K562 (cell line): ENCODE measurements around the gene MYO1A. TPM values are rescaled to one million over a fixed set of nuclear protein-coding genes. Genes with fewer than 3 reads are reported as not detected.

Source experiments
- ATAC-seq: fragments of 200-7000 bp; cut with Tn5 transposase; 3 replicates; pipeline ENCODE4 v1.9.1; 2020; ENCODE audit warnings: moderate library complexity
- BruUV-seq: library from RNA; stranded (reverse); fragments of 400-500 nt; replicated peaks from 2 replicates; lab custom pipeline; 2021; lab: Mats Ljungman, UMichigan
- CTCF ChIA-PET: fragments of 300-600 bp; formaldehyde crosslinking; extraction: SDS; loops from one replicate; lab custom pipeline; 2021; ENCODE audit warnings: low intra/inter-chr PET ratio; lab: Yijun Ruan, JAX
- POLR2A ChIA-PET: fragments of 300-600, 350-650 bp; sonication (Branson Sonifier 250); formaldehyde crosslinking; extraction: SDS; loops from one replicate; lab custom pipeline; 2021; ENCODE audit warnings: antibody characterized with exemption, inconsistent platforms; lab: Yijun Ruan, JAX
- DNase-seq, 4 experiments: peaks; one replicate each; pipeline versions ENCODE4 v3.0.0 to v3.0.0-alpha.2; 2011 to 2018; ENCODE audit warnings: low spot score in 3 of 4, mixed read lengths in 3 of 4; ENCODE audit errors: extremely low read depth in 1 of 4
- FAIRE-seq: peaks from 2 replicates; lab custom pipeline; 2011; peaks lifted over from hg19 to GRCh38; lab: Jason Lieb, UNC
- H2AFZ ChIP-seq: 2 replicates; pipeline ENCODE4 v1.6.0; 2011; ENCODE audit warnings: low read depth, low read length, control low read depth, inconsistent platforms
- H3K27ac ChIP-seq: fragments of 200-600 bp; 3 replicates; pipeline ENCODE4 v1.8.0; 2011; ENCODE audit warnings: low read depth, mild to moderate bottlenecking, control low read depth, inconsistent platforms, low read length, moderate library complexity, mixed read lengths; ENCODE audit errors: extremely low read depth
- H3K27me3 ChIP-seq, 2 experiments: fragments of 300-600 bp in 1 of 2; 2 replicates in 1 of 2; 3 replicates in 1 of 2; pipeline versions ENCODE4 v1.6.0 to v1.8.0; 2011; ENCODE audit warnings: inconsistent platforms in 2 of 2, low read length in 2 of 2, mild to moderate bottlenecking in 1 of 2, mixed read lengths in 1 of 2, moderate library complexity in 1 of 2; ENCODE audit not compliant: control insufficient read depth in 2 of 2, insufficient read depth in 2 of 2
- H3K36me3 ChIP-seq: fragments of 300-600 bp; 3 replicates; pipeline ENCODE4 v1.8.0; 2011; ENCODE audit warnings: mild to moderate bottlenecking, low read length, inconsistent platforms; ENCODE audit not compliant: control insufficient read depth, insufficient read depth
- H3K4me1 ChIP-seq, 2 experiments: fragments of 200-600 bp in 1 of 2; replicated peaks in 1 of 2; 2 replicates in 1 of 2; 3 replicates in 1 of 2; pipeline versions ENCODE4 v1.5.1 to v1.8.0; 2011; ENCODE audit warnings: inconsistent platforms in 2 of 2, low read length in 2 of 2, mild to moderate bottlenecking in 1 of 2, mixed read lengths in 1 of 2, moderate library complexity in 1 of 2; ENCODE audit not compliant: control insufficient read depth in 2 of 2, insufficient read depth in 2 of 2
- H3K4me2 ChIP-seq: 2 replicates; pipeline ENCODE4 v1.6.1; 2011; ENCODE audit warnings: low read length, control low read depth, inconsistent platforms, mixed read lengths; ENCODE audit not compliant: insufficient read depth
- H3K4me3 ChIP-seq: fragments of 200-600 bp; sonication (generic), shearing (Covaris generic); 2 replicates; pipeline ENCODE4 v1.5.1; 2016; ENCODE audit warnings: control low read depth, inconsistent platforms
- H3K79me2 ChIP-seq: fragments of 200-600 bp; 3 replicates; pipeline ENCODE4 v1.8.0; 2011; ENCODE audit warnings: low read length, inconsistent platforms; ENCODE audit not compliant: control insufficient read depth, insufficient read depth
- H3K9ac ChIP-seq, 2 experiments: 2 replicates each; pipeline versions ENCODE4 v1.6.0 to v1.6.1; 2011; ENCODE audit warnings: low read depth in 2 of 2, low read length in 2 of 2, control low read depth in 1 of 2, inconsistent platforms in 1 of 2, mild to moderate bottlenecking in 1 of 2, mixed read lengths in 1 of 2; ENCODE audit not compliant: insufficient read depth in 1 of 2
- H3K9me1 ChIP-seq: one replicate; pipeline ENCODE4 v1.6.0; 2011; ENCODE audit warnings: inconsistent platforms, mild to moderate bottlenecking, low read length, moderate library complexity; ENCODE audit not compliant: control insufficient read depth, insufficient read depth
- H3K9me3 ChIP-seq: replicated peaks from 2 replicates; pipeline ENCODE4 v1.5.1; 2011; ENCODE audit warnings: low read depth, low read length, inconsistent platforms; ENCODE audit not compliant: control insufficient read depth, insufficient read depth
- H4K20me1 ChIP-seq: replicated peaks from 2 replicates; pipeline ENCODE4 v1.6.1; 2011; ENCODE audit warnings: low read length, inconsistent platforms, mixed read lengths; ENCODE audit not compliant: control insufficient read depth, insufficient read depth
- C11orf30 ChIP-seq: fragments of 450-650 bp; IDR thresholded peaks from 2 replicates; pipeline ENCODE4 v1.6.1; 2016; ENCODE audit warnings: low read depth, mild to moderate bottlenecking
- ESRRA ChIP-seq: fragments of 450-650 bp; IDR thresholded peaks from 2 replicates; pipeline ENCODE4 v1.6.1; 2014; ENCODE audit warnings: low read depth, mild to moderate bottlenecking, moderate library complexity, borderline replicate concordance
- ETV5 ChIP-seq: sonication (generic); formaldehyde crosslinking; IDR thresholded peaks from 2 replicates; pipeline ENCODE4 v1.4.0; 2020; ENCODE audit warnings: low read depth, mild to moderate bottlenecking, missing genetic modification reagents
- FOXA3 ChIP-seq, 2 experiments: fragments of 450-650 bp in 1 of 2; sonication (generic) in 1 of 2; formaldehyde crosslinking; IDR thresholded peaks in 1 of 2; conservative IDR thresholded peaks in 1 of 2; 2 replicates each; pipeline versions ENCODE4 v1.4.0 to v1.8.0; 2020 to 2022; ENCODE audit warnings: mild to moderate bottlenecking in 2 of 2, missing genetic modification reagents in 1 of 2
- FOXJ2 ChIP-seq: fragments of 200-800 bp; sonication (Bioruptor generic); IDR thresholded peaks from 2 replicates; pipeline ENCODE4 v1.6.1; 2016; ENCODE audit warnings: missing genetic modification characterization, missing compliant biosample characterization
- KLF1 ChIP-seq: fragments of 450-650 bp; IDR thresholded peaks from 2 replicates; pipeline ENCODE4 v1.6.1; 2016; ENCODE audit warnings: missing genetic modification characterization, missing compliant biosample characterization
- MEIS2 ChIP-seq: fragments of 450-650 bp; IDR thresholded peaks from 2 replicates; pipeline ENCODE4 v1.6.1; 2014; ENCODE audit warnings: mild to moderate bottlenecking; ENCODE audit not compliant: partially characterized antibody
- NFE2 ChIP-seq: IDR thresholded peaks from 2 replicates; pipeline ENCODE4 v1.6.1; 2014; ENCODE audit warnings: antibody characterized with exemption, low read depth
- NKRF ChIP-seq: fragments of 450-650 bp; IDR thresholded peaks from 2 replicates; pipeline ENCODE4 v1.6.1; 2016; ENCODE audit warnings: borderline replicate concordance
- NR2C2 ChIP-seq, 2 experiments: fragments of 200-800 bp in 1 of 2; sonication (Bioruptor generic) in 1 of 2; sonication (generic) in 1 of 2; formaldehyde crosslinking in 1 of 2; IDR thresholded peaks; 2 replicates each; pipeline versions ENCODE4 v1.6.1 to v1.8.0; 2016 to 2022; ENCODE audit warnings: mild to moderate bottlenecking in 1 of 2, missing compliant biosample characterization in 1 of 2, missing genetic modification characterization in 1 of 2, missing genetic modification reagents in 1 of 2
- PBX2 ChIP-seq, 2 experiments: IDR thresholded peaks in 1 of 2; conservative IDR thresholded peaks in 1 of 2; 2 replicates each; pipeline ENCODE4 v1.6.1; 2016; ENCODE audit warnings: low read depth in 2 of 2, mild to moderate bottlenecking in 1 of 2, missing compliant biosample characterization in 1 of 2, missing genetic modification characterization in 1 of 2, moderate library complexity in 1 of 2
- PHF21A ChIP-seq: fragments of 450-650 bp; IDR thresholded peaks from 2 replicates; pipeline ENCODE4 v1.6.1; 2017; ENCODE audit warnings: low read depth, borderline replicate concordance
- STAG1 ChIP-seq: sonication (generic); formaldehyde crosslinking; IDR thresholded peaks from 2 replicates; pipeline ENCODE4 v1.5.0; 2020; ENCODE audit warnings: missing genetic modification reagents, borderline replicate concordance
- STAT6 ChIP-seq: sonication (generic); formaldehyde crosslinking; IDR thresholded peaks from 2 replicates; pipeline ENCODE4 v1.8.1; 2023; ENCODE audit warnings: mild to moderate bottlenecking, missing genetic modification reagents
- ZNF311 ChIP-seq: fragments of 250-450 bp; sonication (Bioruptor Pico); IDR thresholded peaks from 2 replicates; pipeline ENCODE4 v1.4.0; 2020; ENCODE audit warnings: mild to moderate bottlenecking, moderate library complexity
- WGBS: fragments of 100-300 bp; shearing (Covaris generic); methylation state at CpG from one replicate; pipeline ENCODE4 v1.1.6; 2016; ENCODE audit warnings: low coverage, mixed read lengths; ENCODE audit not compliant: insufficient coverage; ENCODE audit errors: missing lambda C conversion rate; 5-methylcytosine and 5-hydroxymethylcytosine counted together
- in situ Hi-C: fragments of 300-500 bp; cut with MboI; formaldehyde crosslinking; loops from 4 replicates; pipeline ENCODE4 v1.15.0; 2018; ENCODE audit warnings: inconsistent platforms, mixed read lengths
- intact Hi-C: fragments of 100-400 bp; cut with micrococcal nuclease; formaldehyde crosslinking; loops from 2 replicates; pipeline ENCODE4 v1.14.2; 2022
- polyA plus RNA-seq, 8 experiments: library from polyadenylated mRNA; depleted of rRNA in 4 of 8; stranded (reverse) in 5 of 8; unstranded in 3 of 8; fragments of >200 nt; fragmentation: Nextera tagmentation in 2 of 8; fragmentation: Illumina TruSeq in 1 of 8; extraction: Ambion mirVana in 2 of 8; extraction: Trizol in 1 of 8; gene quantifications; 2 replicates each; pipeline versions ENCODE4 v1.2.1 to v1.2.3, GENCODE V29; 2011 to 2014; ENCODE audit warnings: inconsistent platforms in 1 of 8, missing spikeins in 1 of 8
- total RNA-seq, 7 experiments: library from RNA; depleted of rRNA in 6 of 7; stranded (reverse); fragments of >200 nt in 6 of 7; fragmentation: Illumina TruSeq in 2 of 7; extraction: Trizol in 2 of 7; gene quantifications; 2 replicates each; pipeline versions ENCODE4 v1.2.1 to v1.2.3, GENCODE V29; 2011 to 2021; ENCODE audit warnings: low replicate concordance in 1 of 7

MYO1A gene
- total and polyA plus RNA-seq, 9 of the 15 experiments (the other 6 are each of a cell fraction or from before 2014, with no cell fraction given), result 0.03 to 0.29 (median 0.14) TPM; not detected in 2

GRCh38 chr12:57027805-57028153 lies 22.1 kb downstream of the MYO1A start:
- Histone ChIP-seq H3K27me3 (no peaks in the 10 kb centered on the region), H3K9me1 (no peaks in the 10 kb centered on the region), H4K20me1 (no peaks in the 10 kb centered on the region), H3K4me1 (peaks cover 15 to 25% of the 10 kb centered on the region in 2 experiments), H3K27ac (no peak overlapping the region), H3K36me3 (no peaks in the 10 kb centered on the region), H2AFZ (peak overlapping the region; percentile 86; the same call in 1 of the 2 replicates), H3K4me3 (no peak overlapping the region), H3K4me2 (no peak overlapping the region), H3K9me3 (no peaks in the 10 kb centered on the region), H3K79me2 (no peaks in the 10 kb centered on the region), H3K9ac (peak overlapping the region in 1 of 2 experiments; percentile 29; a peak in 1 of 4 replicates)
- CTCF ChIA-PET, result no interaction called here
- peak in 2 of 4 experiments; percentile 28 to 31 for DNase-seq
- in situ Hi-C loops, result no loop called here
- POLR2A ChIA-PET, result interaction anchor here (0.6 to 3.4 kb wide), 9 partner anchors 8 to 54 kb away, joined by 3 to 9 read pairs (median 3); partner anchors contain the start of gene TAC3
- no TSS peak for BruUV-seq
- intact Hi-C loops, result no loop called here
- WGBS, result 31% methylated on average over 4 of the region's 5 CpGs
- no peak for ATAC-seq
- no peak for FAIRE-seq
- TF ChIP-seq STAG1 (CRISPR knock-in tag) (no peak), PBX2 (CRISPR knock-in tag; IDR thresholded peaks at IDR 0.05; ENCODE audit: low read depth) (no peak), PBX2 (tag; conservative IDR thresholded peaks at IDR 0.05; ENCODE audit: low read depth) (no peak), ETV5 (CRISPR knock-in tag) (no peak), KLF1 (no peak), PHF21A (0 out of 2 replicates have a peak, but pooled peaks have one; percentile 3), ZNF311 (CRISPR knock-in tag) (no peak), NKRF (no peak), STAT6 (CRISPR knock-in tag) (no peak), NR2C2 (CRISPR knock-in tag; IDR thresholded peaks at IDR 0.05) (no peak), NR2C2 (tag; IDR thresholded peaks at IDR 0.05) (no peak), MEIS2 (no peak), ESRRA (no peak), FOXA3 (CRISPR knock-in tag; conservative IDR thresholded peaks at IDR 0.05 in 1 of 2, IDR thresholded peaks at IDR 0.05 in 1 of 2) (no peak), FOXJ2 (tag) (no peak), NFE2 (peak; percentile 65), C11orf30 (peak; percentile 51; the same call in 1 of the 2 replicates)
